Neuronal stem cell (in vitro differentiated cells): Measurements from ENCODE around the gene MARCHF3.

Experiments
- DNase-seq: peaks from one replicate; pipeline ENCODE4 v3.0.0-alpha.2; 2013; ENCODE audit warnings: low spot score
- H2AFZ ChIP-seq: one replicate; pipeline ENCODE4 v1.6.1; 2013; ENCODE audit warnings: mild to moderate bottlenecking, low read length, inconsistent platforms
- H2AK5ac ChIP-seq: 2 replicates; pipeline ENCODE4 v1.6.1; 2013; ENCODE audit warnings: low read depth, mild to moderate bottlenecking, inconsistent platforms, low read length, moderate library complexity, mixed read lengths
- H2BK120ac ChIP-seq: 2 replicates; pipeline ENCODE4 v1.6.1; 2013; ENCODE audit warnings: low read depth, mild to moderate bottlenecking, inconsistent platforms, low read length, moderate library complexity, mixed read lengths
- H2BK12ac ChIP-seq: one replicate; pipeline ENCODE4 v1.6.1; 2013; ENCODE audit warnings: low read length, inconsistent platforms
- H2BK15ac ChIP-seq: 2 replicates; pipeline ENCODE4 v1.6.1; 2013; ENCODE audit warnings: mild to moderate bottlenecking, low read length, inconsistent platforms, mixed read lengths
- H2BK5ac ChIP-seq: one replicate; pipeline ENCODE4 v1.6.1; 2013; ENCODE audit warnings: inconsistent platforms, mild to moderate bottlenecking, low read length, moderate library complexity
- H3K14ac ChIP-seq: one replicate; pipeline ENCODE4 v1.6.1; 2013; ENCODE audit warnings: low read length, inconsistent platforms
- H3K18ac ChIP-seq: 2 replicates; pipeline ENCODE4 v1.6.1; 2013; ENCODE audit warnings: low read length, inconsistent platforms
- H3K23ac ChIP-seq: 2 replicates; pipeline ENCODE4 v1.6.1; 2013; ENCODE audit warnings: low read depth, mild to moderate bottlenecking, mixed read lengths, low read length, inconsistent platforms; ENCODE audit not compliant: poor library complexity
- H3K27ac ChIP-seq: replicated peaks from 3 replicates; pipeline ENCODE4 v1.5.1; 2013; ENCODE audit warnings: low read length, inconsistent platforms
- H3K27me3 ChIP-seq, 3 experiments: 2 replicates each; pipeline ENCODE4 v1.6.1; 2013; ENCODE audit warnings: low read length in 3 of 3, mild to moderate bottlenecking in 2 of 3, inconsistent platforms in 1 of 3, low read depth in 1 of 3, mixed read lengths in 1 of 3, moderate library complexity in 1 of 3; ENCODE audit not compliant: control insufficient read depth in 3 of 3, insufficient read depth in 3 of 3
- H3K36me3 ChIP-seq, 2 donors: replicated peaks in 1 of 2; 2 replicates each; pipeline ENCODE4 v1.6.1; 2013; ENCODE audit warnings: low read length in 2 of 2; ENCODE audit not compliant: control insufficient read depth in 2 of 2, insufficient read depth in 2 of 2
- H3K4ac ChIP-seq: 2 replicates; pipeline ENCODE4 v1.6.1; 2013; ENCODE audit warnings: inconsistent platforms, mild to moderate bottlenecking, low read length, moderate library complexity
- H3K4me1 ChIP-seq, 2 donors: 1 replicate in 1 of 2; 2 replicates in 1 of 2; pipeline ENCODE4 v1.6.1; 2013; ENCODE audit warnings: low read length in 2 of 2, low read depth in 1 of 2; ENCODE audit not compliant: control insufficient read depth in 2 of 2, insufficient read depth in 1 of 2
- H3K4me2 ChIP-seq: one replicate; pipeline ENCODE4 v1.6.1; 2013; ENCODE audit warnings: mild to moderate bottlenecking, low read length, inconsistent platforms; ENCODE audit not compliant: insufficient read depth, poor library complexity, severe bottlenecking
- H3K4me3 ChIP-seq, 2 donors: 2 replicates each; pipeline ENCODE4 v1.5.1; 2013; ENCODE audit warnings: low read length in 2 of 2, mild to moderate bottlenecking in 2 of 2, inconsistent platforms in 1 of 2, moderate library complexity in 1 of 2
- H3K79me1 ChIP-seq: one replicate; pipeline ENCODE4 v1.6.1; 2013; ENCODE audit warnings: low read depth, mild to moderate bottlenecking, inconsistent platforms, low read length, moderate library complexity
- H3K9ac ChIP-seq: one replicate; pipeline ENCODE4 v1.6.1; 2013; ENCODE audit warnings: mild to moderate bottlenecking, low read depth, low read length, inconsistent platforms; ENCODE audit not compliant: poor library complexity
- H3K9me3 ChIP-seq, 2 donors: replicated peaks in 1 of 2; 2 replicates each; pipeline versions ENCODE3 to v1.6.1; 2013; ENCODE audit warnings: low read length in 2 of 2, mild to moderate bottlenecking in 2 of 2, inconsistent platforms in 1 of 2, low read depth in 1 of 2, mixed read lengths in 1 of 2, moderate library complexity in 1 of 2; ENCODE audit not compliant: control insufficient read depth in 2 of 2, insufficient read depth in 1 of 2
- H4K8ac ChIP-seq: one replicate; pipeline ENCODE4 v1.6.1; 2013; ENCODE audit warnings: low read depth, mild to moderate bottlenecking, inconsistent platforms, low read length, moderate library complexity
- H4K91ac ChIP-seq: one replicate; pipeline ENCODE4 v1.6.1; 2013; ENCODE audit warnings: low read length, low read depth, mild to moderate bottlenecking, inconsistent platforms; ENCODE audit not compliant: poor library complexity
- WGBS, 2 donors: extraction: QIAGEN DNeasy Blood & Tissue Kit; methylation state at CpG; one replicate each; pipeline ENCODE4 v1.1.7; 2013; ENCODE audit warnings: missing lambda C conversion rate in 2 of 2, mixed read lengths in 1 of 2; ENCODE audit not compliant: insufficient read length in 2 of 2, insufficient replicate concordance in 1 of 2; ENCODE audit errors: extremely low coverage in 2 of 2; 5-methylcytosine and 5-hydroxymethylcytosine counted together

MARCHF3 gene

DNA sequence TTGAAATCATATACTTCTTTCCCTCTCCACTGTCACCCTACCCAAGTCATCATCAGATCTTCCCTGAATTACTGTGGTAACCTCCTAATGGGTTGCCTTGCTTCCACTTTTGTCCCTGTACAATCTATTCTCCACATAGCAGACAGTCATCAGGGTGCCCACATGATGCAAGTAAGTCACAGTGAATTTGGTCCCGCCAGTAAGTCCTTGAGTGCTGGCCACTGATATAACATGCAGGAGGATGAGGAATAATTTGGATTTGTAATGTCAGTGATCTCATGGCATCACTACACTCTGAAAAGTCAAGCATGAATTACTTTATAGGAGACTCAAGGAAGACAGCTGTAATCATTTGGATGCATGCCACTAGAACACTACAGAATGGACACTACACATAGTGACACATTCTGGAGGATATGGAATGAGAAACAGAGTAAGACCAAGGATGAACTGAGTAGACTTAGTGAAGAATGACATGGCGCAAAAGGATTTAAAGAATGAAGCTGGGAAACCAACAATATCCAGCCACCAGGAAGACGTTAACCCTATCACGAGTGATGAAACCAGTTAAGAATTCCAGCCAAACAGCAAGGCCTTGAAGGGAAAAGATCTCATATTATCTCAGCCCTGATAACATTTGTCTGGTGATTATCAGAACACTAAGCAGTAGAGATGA is 28.6 kb downstream of the MARCHF3 start:
- no peak overlapping the region for H2BK15ac ChIP-seq
- H3K14ac ChIP-seq: no peak overlapping the region
- no peak overlapping the region for H3K4ac ChIP-seq
- peaks cover 0 to 2% of the 10 kb centered on the region in 2 donors for H3K9me3 ChIP-seq
- no peak overlapping the region for H3K18ac ChIP-seq
- no peak overlapping the region for H3K23ac ChIP-seq
- WGBS, 2 donors: no CpG with 5 or more reads among the region's 4 CpGs
- H2AFZ ChIP-seq: no peak overlapping the region
- H3K9ac ChIP-seq: no peak overlapping the region
- H3K4me2 ChIP-seq: no peak overlapping the region
- H3K36me3 ChIP-seq: no peaks in the 10 kb centered on the region
- H3K27ac ChIP-seq: no peak overlapping the region
- no peaks in the 10 kb centered on the region for H3K79me1 ChIP-seq
- H2AK5ac ChIP-seq: no peak overlapping the region
- peaks cover 1 to 7% of the 10 kb centered on the region in 2 donors for H3K4me1 ChIP-seq
- H2BK5ac ChIP-seq: no peak overlapping the region
- H3K4me3 ChIP-seq: no peak overlapping the region
- no peak overlapping the region for H4K91ac ChIP-seq
- H2BK120ac ChIP-seq: no peak overlapping the region
- H4K8ac ChIP-seq: no peak overlapping the region
- no peak overlapping the region for H2BK12ac ChIP-seq
- H3K27me3 ChIP-seq: no peaks in the 10 kb centered on the region
- DNase-seq: no peak

DNA sequence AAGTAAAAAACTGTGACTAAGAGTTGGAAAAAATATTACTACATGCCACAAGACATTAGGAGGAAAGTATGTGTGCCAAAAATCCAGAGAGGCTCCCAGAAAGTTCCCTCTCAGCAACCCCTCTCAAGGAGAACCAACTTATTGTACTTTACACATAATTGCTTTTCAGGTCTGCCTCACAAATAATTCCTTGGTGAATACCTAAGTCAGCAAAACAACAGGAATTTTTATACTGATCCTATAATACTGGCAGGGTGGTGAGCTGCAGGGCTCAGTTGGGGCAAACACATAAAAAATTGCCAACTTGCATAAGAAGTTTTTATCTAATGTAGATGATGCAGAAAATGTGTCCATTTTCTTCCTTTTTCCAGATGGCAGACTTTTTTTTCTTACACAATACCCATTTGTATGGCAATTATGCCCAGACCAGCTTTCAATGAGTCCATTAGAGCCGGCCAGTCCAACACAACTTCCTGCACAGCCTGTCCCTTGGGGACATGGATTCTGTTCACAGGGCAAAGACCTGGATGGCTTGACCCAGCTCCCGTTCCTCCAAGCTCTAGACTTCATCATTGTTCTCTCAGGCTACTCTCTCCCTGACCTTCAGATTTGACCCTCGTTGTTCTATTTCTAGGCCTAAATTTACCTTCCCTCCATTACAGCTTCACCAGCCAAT is 31.3 kb downstream of the MARCHF3 start:
- H3K79me1 ChIP-seq: no peaks in the 10 kb centered on the region
- peaks cover 1 to 7% of the 10 kb centered on the region in 2 donors for H3K4me1 ChIP-seq
- H3K18ac ChIP-seq: no peak overlapping the region
- H3K27ac ChIP-seq: no peak overlapping the region
- H3K23ac ChIP-seq: no peak overlapping the region
- H3K36me3 ChIP-seq: no peaks in the 10 kb centered on the region
- H3K14ac ChIP-seq: no peak overlapping the region
- no peak overlapping the region for H3K4ac ChIP-seq
- no peaks in the 10 kb centered on the region for H3K27me3 ChIP-seq
- no peak overlapping the region for H4K91ac ChIP-seq
- no peak overlapping the region for H3K4me2 ChIP-seq
- H2AK5ac ChIP-seq: no peak overlapping the region
- H4K8ac ChIP-seq: no peak overlapping the region
- H2AFZ ChIP-seq: no peak overlapping the region
- no peak overlapping the region for H3K4me3 ChIP-seq
- no peak overlapping the region for H3K9ac ChIP-seq
- WGBS, 2 donors: no CpG with 5 or more reads among the region's 3 CpGs
- H2BK12ac ChIP-seq: no peak overlapping the region
- peaks cover 0 to 2% of the 10 kb centered on the region in 2 donors for H3K9me3 ChIP-seq
- H2BK5ac ChIP-seq: peak overlapping the region; percentile 29
- H2BK120ac ChIP-seq: no peak overlapping the region
- no peak for DNase-seq
- no peak overlapping the region for H2BK15ac ChIP-seq

DNA sequence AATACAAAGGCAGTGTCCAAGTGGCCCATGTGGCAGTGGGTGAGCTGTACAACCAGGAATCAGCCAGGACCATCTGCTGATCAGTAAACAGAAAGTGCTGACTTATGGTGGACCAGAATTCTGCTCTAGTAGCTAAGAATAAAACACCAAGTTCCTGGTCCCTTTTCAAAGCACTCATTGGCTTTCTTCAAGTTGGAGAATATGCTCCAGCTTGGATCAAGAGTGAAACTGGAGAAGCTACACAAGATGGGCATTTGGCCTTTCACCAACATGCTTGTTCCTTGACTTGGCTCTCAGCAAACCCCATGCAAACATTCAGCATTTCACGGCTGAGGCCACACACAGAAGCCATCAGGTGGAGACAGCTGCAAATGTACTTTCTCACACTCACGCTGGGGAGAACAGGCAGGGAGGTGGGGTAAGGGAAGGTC is 32.1 kb downstream of the MARCHF3 start:
- Histone ChIP-seq H3K27me3 (no peaks in the 10 kb centered on the region), H3K4me3 (no peak overlapping the region), H2BK15ac (no peak overlapping the region), H2AK5ac (no peak overlapping the region), H3K27ac (no peak overlapping the region), H3K14ac (no peak overlapping the region), H3K23ac (peak overlapping the region; percentile 20), H4K8ac (no peak overlapping the region), H3K9ac (no peak overlapping the region), H3K18ac (peak overlapping the region; percentile 33), H3K4me1 (peaks cover 1 to 7% of the 10 kb centered on the region in 2 donors), H3K4ac (no peak overlapping the region), H4K91ac (no peak overlapping the region), H2BK120ac (no peak overlapping the region), H3K9me3 (peaks cover 0 to 2% of the 10 kb centered on the region in 2 donors), H2BK5ac (no peak overlapping the region), H2AFZ (no peak overlapping the region), H3K79me1 (no peaks in the 10 kb centered on the region), H2BK12ac (no peak overlapping the region), H3K36me3 (no peaks in the 10 kb centered on the region), H3K4me2 (no peak overlapping the region)
- WGBS, 2 donors: no CpG with 5 or more reads among the region's 2 CpGs
- no peak for DNase-seq

DNA sequence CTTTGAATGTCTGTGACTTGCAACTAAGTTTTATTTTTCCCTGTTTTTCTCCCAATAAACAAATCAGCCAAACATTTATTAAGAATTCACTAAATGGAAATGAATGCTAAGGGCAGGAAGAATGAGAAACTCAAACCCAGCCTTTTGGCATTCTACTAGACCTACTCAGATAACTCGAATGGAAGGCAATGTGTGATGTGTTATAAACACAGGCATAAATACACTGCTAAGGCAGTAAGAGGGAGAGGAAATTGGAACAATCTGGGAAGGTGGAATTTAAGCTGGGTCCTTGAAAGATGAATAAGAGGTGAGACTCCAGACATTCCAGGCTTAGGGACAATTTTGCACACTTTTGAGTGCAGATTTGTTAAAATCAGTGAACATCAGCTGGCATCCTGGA is 34.7 kb downstream of the MARCHF3 start:
- Histone ChIP-seq H3K4me1 (peaks cover 0 to 1% of the 10 kb centered on the region in 2 donors), H3K27ac (no peak overlapping the region), H3K4me3 (no peak overlapping the region), H2AK5ac (no peak overlapping the region), H3K4ac (no peak overlapping the region), H3K14ac (no peak overlapping the region), H4K8ac (no peak overlapping the region), H2BK15ac (no peak overlapping the region), H2BK120ac (no peak overlapping the region), H3K23ac (no peak overlapping the region), H4K91ac (no peak overlapping the region), H2AFZ (no peak overlapping the region), H3K79me1 (no peaks in the 10 kb centered on the region), H3K9me3 (peaks cover 0 to 2% of the 10 kb centered on the region in 2 donors), H2BK12ac (no peak overlapping the region), H3K9ac (no peak overlapping the region), H3K18ac (no peak overlapping the region), H3K4me2 (no peak overlapping the region), H3K36me3 (no peaks in the 10 kb centered on the region), H2BK5ac (no peak overlapping the region), H3K27me3 (no peaks in the 10 kb centered on the region)
- no peak for DNase-seq
- no CpG with 5 or more reads among the region's 1 CpG for WGBS, 2 donors
